HCT116 (cell line): ENCODE results near the gene ABCC1.

Experiments
- EZH2 ChIP-seq: fragments of 200-600 bp; sonication (generic); IDR thresholded peaks from 2 replicates; pipeline ENCODE4 v1.6.1; 2017; ENCODE audit warnings: antibody characterized with exemption, mixed run types
- POLR2A ChIP-seq: IDR thresholded peaks from 2 replicates; pipeline ENCODE4 v1.7.0; 2011; ENCODE audit warnings: borderline replicate concordance; ENCODE audit not compliant: insufficient read depth, insufficient read length; ENCODE audit errors: extremely low read depth
- POLR2AphosphoS5 ChIP-seq: IDR thresholded peaks from 2 replicates; pipeline ENCODE4 v1.6.1; 2011; ENCODE audit warnings: mild to moderate bottlenecking, low read depth, low read length, moderate library complexity
- TF ChIP-seq, protein P1 (sequence below), 3 experiments: fragments of 200-600 bp in 1 of 3; sonication (generic) in 1 of 3; IDR thresholded peaks in 2 of 3; conservative IDR thresholded peaks in 1 of 3; 2 replicates each; pipeline ENCODE4 v1.5.1; 2012 to 2017; ENCODE audit warnings: low read depth in 2 of 3, low read length in 2 of 3, antibody characterized with exemption in 1 of 3, borderline replicate concordance in 1 of 3, control low read depth in 1 of 3, mild to moderate bottlenecking in 1 of 3, mixed read lengths in 1 of 3, mixed run types in 1 of 3, moderate library complexity in 1 of 3; ENCODE audit not compliant: insufficient read depth in 1 of 3

- no peak for TF ChIP-seq POLR2AphosphoS5
- TF ChIP-seq POLR2A = no peak
- TF ChIP-seq EZH2 = no peak
- TF ChIP-seq, protein P1, sequence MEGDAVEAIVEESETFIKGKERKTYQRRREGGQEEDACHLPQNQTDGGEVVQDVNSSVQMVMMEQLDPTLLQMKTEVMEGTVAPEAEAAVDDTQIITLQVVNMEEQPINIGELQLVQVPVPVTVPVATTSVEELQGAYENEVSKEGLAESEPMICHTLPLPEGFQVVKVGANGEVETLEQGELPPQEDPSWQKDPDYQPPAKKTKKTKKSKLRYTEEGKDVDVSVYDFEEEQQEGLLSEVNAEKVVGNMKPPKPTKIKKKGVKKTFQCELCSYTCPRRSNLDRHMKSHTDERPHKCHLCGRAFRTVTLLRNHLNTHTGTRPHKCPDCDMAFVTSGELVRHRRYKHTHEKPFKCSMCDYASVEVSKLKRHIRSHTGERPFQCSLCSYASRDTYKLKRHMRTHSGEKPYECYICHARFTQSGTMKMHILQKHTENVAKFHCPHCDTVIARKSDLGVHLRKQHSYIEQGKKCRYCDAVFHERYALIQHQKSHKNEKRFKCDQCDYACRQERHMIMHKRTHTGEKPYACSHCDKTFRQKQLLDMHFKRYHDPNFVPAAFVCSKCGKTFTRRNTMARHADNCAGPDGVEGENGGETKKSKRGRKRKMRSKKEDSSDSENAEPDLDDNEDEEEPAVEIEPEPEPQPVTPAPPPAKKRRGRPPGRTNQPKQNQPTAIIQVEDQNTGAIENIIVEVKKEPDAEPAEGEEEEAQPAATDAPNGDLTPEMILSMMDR (IDR thresholded peaks at IDR 0.05 in 2 of 3, conservative IDR thresholded peaks at IDR 0.05 in 1 of 3; ENCODE audit: borderline replicate concordance in 1 of 3, insufficient read depth in 1 of 3, low read depth in 2 of 3, low read length in 2 of 3) = no peak
Measured at GRCh38 chr16:16118337-16118736, 168.9 kb downstream of the ABCC1 start.
